Fibroblast of the aortic adventitia (primary cell): Measurements from ENCODE around the gene GAREM2. TPM values are rescaled to one million over a fixed set of nuclear protein-coding genes. Genes with fewer than 3 reads are reported as not detected.
A peak's percentile ranks its signal among the peaks of the same experiment; 100 is the strongest.

Source experiments
- DNase-seq: peaks from one replicate; pipeline ENCODE4 v3.0.0-alpha.2; 2010; ENCODE audit warnings: low read depth
- H3K4me3 ChIP-seq: 2 replicates; pipeline ENCODE4 v1.5.1; 2011; ENCODE audit warnings: low read depth, mild to moderate bottlenecking, control low read depth, low read length, moderate library complexity
- CTCF ChIP-seq: IDR thresholded peaks from 2 replicates; pipeline ENCODE4 v1.5.1; 2011; ENCODE audit warnings: mild to moderate bottlenecking, low read length, control low read depth, inconsistent platforms; ENCODE audit not compliant: insufficient read depth
- total RNA-seq: library from RNA; depleted of rRNA; stranded (reverse); fragments of >200 nt; gene quantifications from 2 replicates; pipeline ENCODE4 v1.2.3, GENCODE V29; 2012; ENCODE audit warnings: low replicate concordance

GAREM2 gene
- total RNA-seq, 1 donor: 2.4 TPM

DNA sequence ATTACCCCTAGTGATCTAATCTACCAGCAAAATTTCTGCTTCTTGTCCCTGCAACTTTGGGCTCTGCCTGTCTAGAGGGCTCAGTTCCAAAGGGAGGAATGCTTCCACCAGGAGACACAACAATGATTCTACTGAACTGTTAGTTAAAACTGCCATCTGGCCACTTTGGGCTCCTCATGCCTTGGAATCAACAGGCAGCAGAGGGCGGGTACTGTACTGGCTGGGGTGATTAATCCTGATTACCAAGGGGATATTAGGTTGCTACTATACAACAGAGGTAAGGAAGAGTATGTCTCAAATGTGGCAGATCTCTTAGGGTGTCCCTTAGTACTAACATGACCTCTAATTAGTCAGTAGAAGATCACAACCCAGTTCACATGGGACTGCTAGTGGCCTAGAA, 50.1 kb downstream of the GAREM2 start:
- no peak for DNase-seq
- TF ChIP-seq CTCF: no peak
- no peak overlapping the region for H3K4me3 ChIP-seq

DNA sequence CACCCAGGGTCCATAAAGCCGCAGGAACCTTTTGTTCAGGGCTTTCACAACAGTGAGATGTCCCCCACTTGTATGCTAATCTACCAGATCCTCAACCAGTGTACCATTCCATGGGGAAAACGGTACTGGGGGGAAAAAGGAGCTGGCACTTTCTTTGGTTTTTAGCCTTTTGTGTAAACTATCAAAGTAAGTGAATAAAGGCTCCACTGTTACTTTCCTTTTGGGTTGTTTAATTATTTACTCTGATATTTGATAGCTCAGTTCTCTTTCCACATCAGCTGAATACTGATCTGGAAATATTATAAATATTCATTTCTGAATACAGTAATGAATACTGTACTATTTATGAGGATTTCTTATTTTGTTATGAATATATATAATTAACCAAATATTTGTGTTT, 51.2 kb downstream of the GAREM2 start:
- DNase-seq: no peak
- H3K4me3 ChIP-seq: no peak overlapping the region
- no peak for TF ChIP-seq CTCF

DNA sequence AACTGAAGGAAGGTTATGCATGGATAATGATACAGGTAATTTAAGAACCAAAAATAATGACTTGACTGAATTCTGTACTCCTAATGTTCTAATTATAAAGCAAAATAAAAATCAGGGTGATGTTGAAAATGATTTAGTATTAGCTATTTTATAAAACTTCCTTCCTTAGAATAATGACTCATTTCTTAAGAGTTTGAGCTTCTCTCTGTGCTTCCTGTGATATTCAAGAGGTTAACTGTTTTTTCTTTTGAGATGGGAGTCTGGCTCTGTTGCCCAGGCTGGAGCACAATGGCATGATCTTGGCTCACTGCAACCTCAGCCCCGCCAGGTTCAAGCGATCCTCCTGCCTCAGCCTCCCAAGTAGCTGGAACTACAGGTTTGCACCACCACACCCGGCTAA, 56.7 kb downstream of the GAREM2 start:
- TF ChIP-seq CTCF: no peak
- no peak for DNase-seq

DNA sequence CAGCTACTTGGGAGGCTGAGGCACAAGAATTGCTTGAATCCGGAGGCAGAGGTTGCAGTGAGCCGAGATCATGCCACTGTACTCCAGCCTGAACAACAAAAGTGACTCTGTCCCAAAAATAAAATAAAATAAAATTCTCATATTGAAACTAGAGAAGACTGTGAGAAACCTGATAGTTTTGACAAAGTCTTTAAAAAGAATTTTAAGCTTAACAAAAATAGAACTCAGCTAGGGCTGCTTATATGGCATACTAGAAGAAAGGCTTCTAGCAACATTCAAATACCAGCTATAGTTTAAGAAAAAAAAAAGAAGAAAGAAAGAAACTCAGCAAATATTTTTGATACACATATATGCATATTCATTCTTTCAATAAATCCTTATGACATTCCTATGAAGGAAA, 57.9 kb downstream of the GAREM2 start:
- no peak overlapping the region for H3K4me3 ChIP-seq
- TF ChIP-seq CTCF: no peak
- DNase-seq: no peak

More for the DNA sequence above, 56.7 kb downstream of the GAREM2 start:
- no peak overlapping the region for H3K4me3 ChIP-seq

GRCh38 chr2:26235089-26235488, 62.2 kb downstream of the GAREM2 start:
- H3K4me3 ChIP-seq: no peak overlapping the region
- TF ChIP-seq CTCF: no peak
- DNase-seq: no peak

DNA sequence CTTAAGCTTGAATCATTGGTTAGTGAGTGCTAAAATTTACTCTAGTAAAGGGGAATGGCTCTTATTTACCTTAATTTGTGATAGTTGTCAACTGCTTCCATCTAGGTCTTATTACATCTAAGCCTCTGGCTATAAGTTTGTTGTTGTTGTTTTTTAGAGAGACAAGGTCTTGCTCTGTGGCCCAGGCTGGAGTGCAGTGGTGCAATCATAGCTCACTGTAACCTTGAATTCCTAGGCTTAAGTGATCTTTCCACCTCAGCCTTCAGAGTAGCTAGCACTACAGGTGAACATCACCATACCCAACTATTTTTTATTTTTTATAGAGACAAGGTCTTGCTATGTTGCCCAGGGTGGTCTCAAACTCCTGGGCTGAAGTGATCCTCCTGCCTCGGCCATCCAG, 65.0 kb downstream of the GAREM2 start:
- TF ChIP-seq CTCF: no peak
- DNase-seq: no peak
- no peak overlapping the region for H3K4me3 ChIP-seq

GRCh38 chr2:26238311-26238958, 65.5 kb downstream of the GAREM2 start:
- DNase-seq: peak; percentile 15
- no peak for TF ChIP-seq CTCF
- H3K4me3 ChIP-seq: no peak overlapping the region
